DMS153 treated with DMSO at 0.1 percent for 48 hours (cell line): Measurements from ENCODE around the gene SLC1A5.
"Not testable (repeated sequence)": the region's sequence is repeated elsewhere in the genome, so short reads cannot be mapped to it uniquely, and the experiment has no call there.

Experiments used
- DNase-seq: peaks from one replicate; lab custom pipeline; 2025; ENCODE audit not compliant: unreplicated experiment; lab: John Stamatoyannopoulos, UW

SLC1A5 gene

GRCh38 chr19:46772170-46773017 lies 16.0 kb downstream of the SLC1A5 start:
- no peak for DNase-seq

- not testable (repeated sequence) for DNase-seq
Observed at GRCh38 chr19:46768746-46769145, 19.6 kb downstream of the SLC1A5 start.

GRCh38 chr19:46766569-46767317 lies 21.7 kb downstream of the SLC1A5 start:
- DNase-seq, result no peak

- DNase-seq, result no peak
Observed at GRCh38 chr19:46764817-46765291, 23.5 kb downstream of the SLC1A5 start.

- DNase-seq, result no peak
Observed at GRCh38 chr19:46762245-46762890, 26.0 kb downstream of the SLC1A5 start.

- DNase-seq, result no peak
Observed at GRCh38 chr19:46761418-46761831, 27.0 kb downstream of the SLC1A5 start.

- DNase-seq, result not testable (repeated sequence)
Observed at GRCh38 chr19:46760897-46761296, 27.5 kb downstream of the SLC1A5 start.

GRCh38 chr19:46760363-46760762 lies 28.0 kb downstream of the SLC1A5 start:
- no peak for DNase-seq

GRCh38 chr19:46759817-46760333 lies 28.5 kb downstream of the SLC1A5 start:
- no peak for DNase-seq

GRCh38 chr19:46759206-46759605 lies 29.2 kb downstream of the SLC1A5 start:
- DNase-seq, result no peak

GRCh38 chr19:46756544-46756888 lies 31.9 kb downstream of the SLC1A5 start:
- no peak for DNase-seq

GRCh38 chr19:46755853-46756543 lies 32.4 kb downstream of the SLC1A5 start:
- DNase-seq, result no peak

GRCh38 chr19:46755077-46755852 lies 33.1 kb downstream of the SLC1A5 start:
- DNase-seq, result no peak

GRCh38 chr19:46753420-46754155 lies 34.8 kb downstream of the SLC1A5 start:
- no peak for DNase-seq

GRCh38 chr19:46748325-46749109 lies 39.9 kb downstream of the SLC1A5 start:
- DNase-seq, result no peak

GRCh38 chr19:46746281-46747057 lies 41.9 kb downstream of the SLC1A5 start, which contains the start of gene STRN4:
Gene STRN4, minus strand, starts transcription at chr19:46746450. Its CDS starts 20 bp downstream, at chr19:46746430.
- peak; percentile 16 for DNase-seq

- no peak for DNase-seq
Observed at GRCh38 chr19:46745521-46746280, 42.7 kb downstream of the SLC1A5 start, which contains the start of gene FKRP. Gene FKRP, plus strand, starts transcription at chr19:46746057. Its CDS starts 9,394 bp downstream, at chr19:46755451.
